HG03378 (cell line): Measurements from ENCODE around the gene CDC42BPA.

Source experiments
- ATAC-seq: cut with Tn5 transposase; IDR thresholded peaks from one replicate; pipeline ENCODE4 v1.9.1; 2021; ENCODE audit warnings: mild to moderate bottlenecking, moderate library complexity; ENCODE audit not compliant: unreplicated experiment

The CDC42BPA gene

DNA sequence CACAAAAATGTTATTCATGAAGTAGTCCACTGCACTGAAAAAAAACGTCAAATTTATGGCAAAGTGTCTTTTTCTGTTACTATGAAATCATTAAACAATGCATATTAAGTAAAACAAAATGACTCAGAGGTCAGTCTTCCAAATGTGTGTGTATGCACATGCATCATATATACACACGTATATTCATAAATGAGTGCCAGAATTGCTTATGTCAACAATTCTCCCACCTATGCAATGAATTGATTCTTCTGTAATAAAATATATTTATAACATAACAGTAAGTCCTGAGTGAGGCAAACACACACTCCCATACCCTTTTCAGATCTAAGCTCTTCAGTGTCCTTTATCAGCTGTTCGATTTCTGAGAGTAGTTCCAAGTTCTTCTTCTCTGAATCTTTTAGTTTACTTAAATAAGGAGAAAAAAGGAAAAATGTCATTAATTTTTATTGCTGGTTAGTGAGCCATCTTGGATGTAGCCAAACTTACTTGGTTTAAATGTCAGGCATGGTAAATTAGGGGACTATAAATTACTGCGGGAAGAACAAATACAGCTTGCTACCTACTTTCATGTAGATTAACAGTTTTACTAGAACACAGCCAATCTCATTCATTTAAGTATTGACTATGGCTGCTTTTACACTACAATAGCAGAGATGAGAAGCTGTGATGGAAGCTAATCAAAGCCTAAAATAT, 246.3 kb downstream of the CDC42BPA start:
- ATAC-seq = no peak

- ATAC-seq = no peak
Measured at GRCh38 chr1:227070638-227071285, 247.5 kb downstream of the CDC42BPA start.

DNA sequence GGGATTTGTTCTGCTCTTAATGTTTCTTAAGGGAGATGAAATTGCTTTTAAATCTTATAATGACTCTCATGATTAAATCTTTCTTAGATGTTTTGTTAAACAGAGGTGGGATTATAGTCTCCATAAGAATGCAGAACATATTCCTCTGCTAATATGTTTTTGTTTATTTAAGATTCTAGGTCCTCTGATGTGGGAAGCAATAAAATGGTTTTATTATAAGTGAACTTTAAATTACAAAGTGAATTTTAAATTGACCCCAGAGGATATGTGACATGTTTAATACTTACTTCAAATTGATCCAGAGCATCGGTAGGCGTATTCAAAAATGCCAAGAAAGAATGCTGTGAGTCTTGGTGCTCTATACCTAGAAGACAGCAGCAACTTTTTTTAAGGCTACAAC, 248.8 kb downstream of the CDC42BPA start:
- ATAC-seq = no peak

- no peak for ATAC-seq
Measured at GRCh38 chr1:227068883-227069282, 249.4 kb downstream of the CDC42BPA start.

DNA sequence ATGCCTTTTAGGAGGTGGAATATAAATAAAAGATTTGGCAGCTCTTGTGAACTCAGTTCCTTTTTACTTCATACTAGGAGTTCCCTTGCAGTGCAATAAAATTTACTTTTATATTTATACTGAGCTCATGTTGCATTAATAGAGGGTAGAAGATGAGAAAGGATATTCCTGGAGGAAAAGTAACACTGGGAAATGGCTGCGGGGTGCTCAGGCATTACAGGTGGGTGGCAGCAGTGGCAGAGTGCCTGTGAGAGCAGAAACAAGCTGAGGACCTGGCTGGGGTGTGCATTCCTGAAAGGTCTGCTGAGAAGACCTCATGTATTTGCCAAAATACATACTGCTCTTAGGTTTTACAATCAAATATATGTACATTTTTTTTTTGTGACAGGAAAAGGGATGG, 251.3 kb downstream of the CDC42BPA start:
- ATAC-seq = no peak

DNA sequence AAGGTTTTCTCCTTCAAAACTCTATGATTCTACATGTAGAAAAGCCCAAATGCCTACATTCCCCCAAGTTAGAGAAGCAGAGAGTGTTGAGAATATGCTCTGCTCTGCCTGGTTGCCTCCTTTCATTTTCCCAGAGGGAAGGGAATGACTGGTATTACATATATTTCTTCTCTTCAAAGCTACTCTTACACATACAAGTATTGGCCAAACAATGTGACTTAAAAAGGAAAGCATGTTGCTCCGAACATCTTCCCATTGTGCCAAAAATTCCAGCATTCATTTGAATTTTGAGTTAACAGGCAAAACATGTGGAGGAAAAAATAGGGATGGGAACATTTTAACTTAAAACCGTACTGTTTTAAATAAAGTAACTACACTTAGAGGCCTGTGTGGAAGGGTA, 253.0 kb downstream of the CDC42BPA start:
- no peak for ATAC-seq

DNA sequence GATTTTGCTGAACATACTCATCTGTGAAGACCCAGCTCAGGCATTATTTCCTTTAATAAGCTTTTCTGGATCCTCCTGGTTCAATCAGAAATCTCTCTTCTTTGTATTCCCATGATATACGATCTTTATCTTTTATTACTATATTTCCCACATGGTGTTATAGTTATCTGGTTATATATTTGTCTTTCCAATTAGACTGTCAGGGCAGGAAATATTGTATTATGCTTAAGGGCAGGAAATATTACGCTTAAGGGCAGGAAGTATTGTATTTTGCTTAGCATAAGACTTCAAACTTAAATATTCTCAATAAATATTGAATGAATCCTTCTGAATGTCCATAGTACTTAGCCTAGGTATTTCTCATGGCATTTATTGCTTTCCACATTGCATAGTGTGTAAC, 256.0 kb downstream of the CDC42BPA start:
- no peak for ATAC-seq

- ATAC-seq = no peak
Measured at GRCh38 chr1:227059076-227059475, 259.2 kb downstream of the CDC42BPA start.

GRCh38 chr1:227058321-227058751, 260.0 kb downstream of the CDC42BPA start:
- ATAC-seq = no peak

GRCh38 chr1:227049253-227049652, 269.0 kb downstream of the CDC42BPA start:
- ATAC-seq = no peak

GRCh38 chr1:227043755-227044154, 274.5 kb downstream of the CDC42BPA start:
- ATAC-seq = no peak

DNA sequence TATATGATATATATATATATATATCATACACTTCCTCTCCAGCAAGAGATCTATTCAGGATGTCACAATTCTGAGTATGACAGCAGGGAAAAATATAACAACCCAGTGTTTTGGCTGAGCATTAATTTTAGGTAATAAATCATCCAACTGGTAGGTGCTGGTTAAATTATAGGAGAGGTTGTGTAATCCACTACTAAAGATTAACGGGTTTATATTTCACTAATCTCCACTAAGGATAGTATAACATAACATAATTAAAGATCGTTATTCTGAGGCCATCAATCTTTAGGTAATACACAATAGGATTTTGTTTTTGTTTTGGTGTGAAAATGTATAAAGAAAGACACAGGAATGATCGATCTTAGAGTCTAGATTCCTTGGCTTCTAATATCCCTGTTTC, 276.0 kb downstream of the CDC42BPA start:
- no peak for ATAC-seq

- no peak for ATAC-seq
Measured at GRCh38 chr1:227038401-227038800, 279.9 kb downstream of the CDC42BPA start.

- no peak for ATAC-seq
Measured at GRCh38 chr1:227037121-227037520, 281.2 kb downstream of the CDC42BPA start.

DNA sequence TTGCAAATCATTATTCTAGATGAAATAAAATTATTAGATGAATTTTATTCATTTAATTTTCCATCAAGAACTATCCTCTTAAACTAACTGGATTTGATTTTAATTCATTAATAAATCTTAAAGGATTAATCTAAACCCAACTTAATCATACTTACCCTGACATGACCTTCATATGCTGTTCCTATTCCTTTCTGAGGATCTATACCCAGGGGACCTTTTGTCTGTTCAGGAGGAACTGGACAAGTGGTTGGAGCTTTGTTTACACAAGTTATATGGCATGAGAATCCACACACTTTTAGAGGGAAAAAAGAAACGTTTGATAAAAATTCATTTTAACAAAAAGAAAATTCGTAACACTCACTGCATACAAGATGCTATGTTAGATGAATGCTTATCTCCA, 283.0 kb downstream of the CDC42BPA start:
- ATAC-seq = no peak

DNA sequence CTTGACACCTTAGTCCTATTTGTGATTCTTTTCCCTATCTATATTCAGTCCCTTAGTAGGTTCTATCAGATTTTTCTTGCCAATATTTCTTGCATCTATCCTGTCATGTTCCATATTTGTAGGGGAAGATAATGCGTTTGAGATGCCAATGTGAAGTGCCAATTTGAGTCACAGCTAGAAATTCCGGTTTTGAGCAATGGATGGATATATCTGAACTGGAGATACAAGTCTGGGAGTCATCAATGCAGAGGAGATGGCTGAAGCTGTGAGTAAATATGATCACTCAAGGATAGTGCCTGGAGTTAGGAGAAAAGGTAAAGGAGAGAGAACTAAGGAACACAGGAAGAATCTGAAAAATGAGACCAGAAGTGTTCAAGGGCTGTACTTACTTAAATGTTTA, 284.4 kb downstream of the CDC42BPA start:
- ATAC-seq = no peak

- no peak for ATAC-seq
Measured at GRCh38 chr1:227032396-227032795, 285.9 kb downstream of the CDC42BPA start.

- ATAC-seq = no peak
Measured at GRCh38 chr1:227016990-227017389, 301.3 kb downstream of the CDC42BPA start.

DNA sequence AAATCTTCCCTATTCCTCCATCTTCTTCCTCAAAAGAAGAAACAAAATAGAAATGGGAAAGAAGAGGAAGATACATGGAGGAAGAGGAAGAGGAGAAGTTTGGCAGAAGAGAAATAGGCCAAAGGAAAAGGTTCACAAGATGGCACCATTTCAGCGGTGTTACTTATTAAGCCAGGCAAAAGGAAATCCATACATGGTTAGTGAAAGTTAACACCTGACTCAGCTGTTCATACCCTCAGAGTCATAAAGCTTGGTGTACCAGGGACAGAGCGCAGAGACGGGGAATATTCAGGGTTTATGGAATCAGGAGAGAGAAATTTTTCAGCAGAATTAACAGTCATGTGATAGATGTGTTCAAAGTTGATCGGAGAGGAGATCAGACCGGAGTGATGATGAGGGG, 307.6 kb downstream of the CDC42BPA start:
- no peak for ATAC-seq

- no peak for ATAC-seq
Measured at GRCh38 chr1:227009937-227010336, 308.4 kb downstream of the CDC42BPA start.

- ATAC-seq = no peak
Measured at GRCh38 chr1:227006226-227006796, 312.0 kb downstream of the CDC42BPA start.

DNA sequence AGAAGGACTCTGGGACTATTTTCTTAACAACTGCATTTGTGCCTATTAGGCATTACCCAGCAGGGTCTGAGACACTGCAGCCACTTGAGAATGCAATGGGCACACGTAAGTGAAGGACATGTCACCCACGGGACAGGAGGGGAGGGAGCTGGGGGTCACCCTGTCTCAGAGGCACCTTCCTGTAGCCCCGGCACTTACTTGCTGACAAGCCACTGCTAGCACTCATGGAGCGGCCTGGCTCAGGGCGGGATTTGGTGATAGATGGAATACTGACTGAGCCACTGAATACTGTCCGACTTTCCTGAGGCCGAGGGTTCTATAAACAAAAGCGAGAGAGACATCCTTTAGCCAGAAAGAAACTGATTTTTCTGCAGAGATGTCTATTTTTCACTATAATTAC, 313.5 kb downstream of the CDC42BPA start:
- no peak for ATAC-seq
